Activated CD4-positive, alpha-beta memory T cell treated with anti-CD3 and anti-CD28 coated beads, Interleukin-2, amount 10 ng/mL, durations not matched to agents 7 days and 5 days (primary cell): Measurements from ENCODE around the gene SAMMSON. TPM values are rescaled to one million over a fixed set of nuclear protein-coding genes. Genes with fewer than 3 reads are reported as not detected.

Experiments used
- CTCF ChIA-PET: fragments of 350-600 bp; sonication (Branson Sonifier 250); formaldehyde crosslinking; loops from one replicate; lab custom pipeline; 2021; ENCODE audit warnings: antibody characterized with exemption, inconsistent platforms; lab: Charles Lee
- POLR2A ChIA-PET: fragments of 350-600 bp; sonication (Branson Sonifier 250); formaldehyde crosslinking; loops from one replicate; lab custom pipeline; 2021; ENCODE audit warnings: antibody characterized with exemption; lab: Charles Lee
- DNase-seq: peaks from one replicate; pipeline ENCODE4 v3.0.0-alpha.2; 2020
- H3K27ac Mint-ChIP-seq: one replicate; pipeline ENCODE4 v1.8.0; 2021; ENCODE audit warnings: mild to moderate bottlenecking, mixed read lengths
- H3K27me3 Mint-ChIP-seq: one replicate; pipeline ENCODE4 v1.8.0; 2021; ENCODE audit warnings: mixed read lengths
- H3K36me3 Mint-ChIP-seq: one replicate; pipeline ENCODE4 v1.8.0; 2021; ENCODE audit warnings: low read depth, mixed read lengths
- H3K4me1 Mint-ChIP-seq: one replicate; pipeline ENCODE4 v1.8.0; 2021; ENCODE audit warnings: mixed read lengths
- H3K4me3 Mint-ChIP-seq: one replicate; pipeline ENCODE4 v1.8.0; 2021; ENCODE audit warnings: mild to moderate bottlenecking, mixed read lengths
- H3K9me3 Mint-ChIP-seq: one replicate; pipeline ENCODE4 v1.8.0; 2021; ENCODE audit warnings: mixed read lengths
- total RNA-seq, 2 experiments: library from RNA; stranded (reverse); gene quantifications; one replicate each; pipeline ENCODE4 v1.2.3, GENCODE V29; 2021

The SAMMSON gene
- not detected for total RNA-seq

- Mint-ChIP-seq H3K9me3 (no peaks in the 10 kb centered on the region), H3K4me3 (no peak within 1 kb of the TSS), H3K4me1 (no peaks in the 10 kb centered on the region), H3K27ac (no peak within 1 kb of the TSS), H3K36me3 (no peaks in the 10 kb centered on the region), H3K27me3 (no peaks in the 10 kb centered on the region)
- ChIA-PET POLR2A (no interaction called here), CTCF (no interaction called here)
- DNase-seq: no peak
Observed at GRCh38 chr3:69999140-70000027, at the start of gene SAMMSON. Gene SAMMSON, plus strand, starts transcription at chr3:69999733.

- ChIA-PET POLR2A (no interaction called here), CTCF (no interaction called here)
- no peaks in the 10 kb centered on the region for H3K4me1 Mint-ChIP-seq
- no peak overlapping the region for H3K4me3 Mint-ChIP-seq
- no peak overlapping the region for H3K27ac Mint-ChIP-seq
- H3K9me3 Mint-ChIP-seq: no peaks in the 10 kb centered on the region
- no peaks in the 10 kb centered on the region for H3K27me3 Mint-ChIP-seq
- no peaks in the 10 kb centered on the region for H3K36me3 Mint-ChIP-seq
- no peak for DNase-seq
Observed at GRCh38 chr3:69951616-69952015, 47.9 kb upstream of the SAMMSON start.

DNA sequence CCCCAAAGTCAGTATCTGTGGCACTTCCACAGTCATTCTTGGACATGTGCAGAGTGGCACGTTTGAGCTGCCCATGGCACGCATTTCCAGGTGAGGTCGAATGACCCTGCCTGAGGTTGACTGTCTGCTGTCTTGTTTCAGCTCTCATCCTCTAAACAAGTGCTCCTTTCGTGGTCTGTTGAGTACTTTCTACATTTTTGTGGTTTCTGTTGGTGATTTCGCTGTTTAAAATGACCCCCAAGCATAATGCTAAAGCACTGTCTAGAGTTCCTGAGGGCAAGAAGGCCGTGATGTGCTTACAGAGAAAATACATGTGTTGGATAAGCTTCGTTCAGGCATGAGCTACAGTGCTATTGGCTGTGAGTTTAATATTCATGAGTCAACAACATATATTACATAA is 40.0 kb upstream of the SAMMSON start:
- no peaks in the 10 kb centered on the region for H3K27me3 Mint-ChIP-seq
- POLR2A ChIA-PET: no interaction called here
- no peaks in the 10 kb centered on the region for H3K4me1 Mint-ChIP-seq
- no peak overlapping the region for H3K4me3 Mint-ChIP-seq
- H3K27ac Mint-ChIP-seq: no peak overlapping the region
- CTCF ChIA-PET: no interaction called here
- DNase-seq: no peak
- no peaks in the 10 kb centered on the region for H3K36me3 Mint-ChIP-seq
- no peaks in the 10 kb centered on the region for H3K9me3 Mint-ChIP-seq

DNA sequence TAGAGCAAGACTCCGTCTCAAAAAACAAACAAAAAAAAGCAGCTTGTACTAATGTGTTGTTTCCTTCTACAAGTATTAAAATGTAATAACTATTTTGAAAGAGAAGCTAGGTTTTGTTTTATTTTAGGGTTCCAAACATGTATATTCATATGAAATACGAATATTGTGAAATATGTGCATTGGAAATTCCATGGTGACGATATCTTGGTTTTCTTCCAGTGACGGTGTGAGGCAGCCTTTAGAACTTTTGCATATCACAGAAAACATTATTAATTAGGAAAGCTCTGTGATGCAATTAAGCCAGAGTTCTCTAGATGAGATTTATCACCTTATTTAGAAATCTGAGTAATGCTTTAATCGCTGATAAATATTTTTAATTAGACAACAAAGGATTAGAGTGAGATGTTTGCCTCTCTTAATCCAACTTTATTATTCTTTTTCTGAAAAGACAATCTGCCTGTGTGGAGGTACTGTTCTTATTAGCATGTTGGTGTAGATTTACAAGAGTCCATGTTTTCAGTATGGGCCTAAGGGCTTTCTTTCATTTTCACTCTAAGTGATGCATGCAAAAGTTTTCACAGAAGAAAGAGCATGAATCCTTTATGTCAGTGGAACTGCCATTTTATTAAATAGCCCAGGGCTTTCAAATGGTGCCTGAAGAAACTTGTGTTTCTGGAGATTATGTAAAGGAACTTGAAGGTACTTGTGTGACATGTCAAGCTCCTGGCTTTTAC is 37.7 kb upstream of the SAMMSON start:
- no peaks in the 10 kb centered on the region for H3K9me3 Mint-ChIP-seq
- no peaks in the 10 kb centered on the region for H3K36me3 Mint-ChIP-seq
- no peaks in the 10 kb centered on the region for H3K4me1 Mint-ChIP-seq
- ChIA-PET POLR2A (no interaction called here), CTCF (no interaction called here)
- DNase-seq: no peak
- H3K4me3 Mint-ChIP-seq: no peak overlapping the region
- no peak overlapping the region for H3K27ac Mint-ChIP-seq
- no peaks in the 10 kb centered on the region for H3K27me3 Mint-ChIP-seq

DNA sequence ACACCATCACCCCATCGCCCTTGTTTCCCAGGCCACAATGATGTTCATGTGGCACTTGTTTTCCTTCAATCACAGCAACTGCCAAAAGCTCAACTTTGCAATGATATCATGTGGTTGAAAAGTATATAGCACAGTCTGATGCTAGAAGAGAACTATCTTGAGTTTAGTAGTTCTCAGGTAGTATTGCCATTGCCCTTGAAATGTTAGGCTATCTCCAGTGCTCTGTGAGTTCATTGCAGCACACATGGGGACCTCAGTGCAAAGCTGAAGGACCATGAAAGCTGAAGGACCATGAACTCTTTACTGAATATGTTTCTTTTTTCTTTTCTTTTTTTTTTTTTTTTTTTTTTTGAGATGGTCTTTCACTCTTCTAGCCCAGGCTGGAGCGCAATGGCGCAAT is 35.9 kb upstream of the SAMMSON start:
- ChIA-PET CTCF (no interaction called here), POLR2A (no interaction called here)
- Mint-ChIP-seq H3K9me3 (no peaks in the 10 kb centered on the region), H3K4me1 (no peaks in the 10 kb centered on the region), H3K27ac (no peak overlapping the region), H3K4me3 (no peak overlapping the region), H3K36me3 (no peaks in the 10 kb centered on the region), H3K27me3 (no peaks in the 10 kb centered on the region)
- no peak for DNase-seq

DNA sequence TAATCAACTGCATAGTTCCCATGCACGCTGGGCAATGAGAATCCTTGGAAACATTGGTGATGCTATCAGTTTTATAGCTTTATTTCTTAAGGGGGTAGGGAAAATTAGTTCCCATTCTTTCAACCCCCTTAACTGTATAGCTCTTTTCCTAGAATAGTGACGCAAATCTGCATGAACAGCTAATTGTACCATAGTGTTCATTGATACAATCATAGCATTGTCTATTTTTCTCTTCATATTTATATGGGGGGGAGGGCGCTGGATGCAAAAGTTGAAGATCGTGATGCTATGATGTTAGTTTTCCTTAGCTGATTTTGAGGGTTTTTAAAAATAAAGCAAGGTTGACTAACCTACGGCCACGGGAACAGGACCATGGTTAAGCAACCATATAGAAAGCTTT is 32.4 kb upstream of the SAMMSON start:
- H3K36me3 Mint-ChIP-seq: no peaks in the 10 kb centered on the region
- no peak for DNase-seq
- no peaks in the 10 kb centered on the region for H3K9me3 Mint-ChIP-seq
- POLR2A ChIA-PET: no interaction called here
- H3K4me3 Mint-ChIP-seq: no peak overlapping the region
- CTCF ChIA-PET: no interaction called here
- H3K27me3 Mint-ChIP-seq: no peaks in the 10 kb centered on the region
- no peaks in the 10 kb centered on the region for H3K4me1 Mint-ChIP-seq
- H3K27ac Mint-ChIP-seq: no peak overlapping the region

DNA sequence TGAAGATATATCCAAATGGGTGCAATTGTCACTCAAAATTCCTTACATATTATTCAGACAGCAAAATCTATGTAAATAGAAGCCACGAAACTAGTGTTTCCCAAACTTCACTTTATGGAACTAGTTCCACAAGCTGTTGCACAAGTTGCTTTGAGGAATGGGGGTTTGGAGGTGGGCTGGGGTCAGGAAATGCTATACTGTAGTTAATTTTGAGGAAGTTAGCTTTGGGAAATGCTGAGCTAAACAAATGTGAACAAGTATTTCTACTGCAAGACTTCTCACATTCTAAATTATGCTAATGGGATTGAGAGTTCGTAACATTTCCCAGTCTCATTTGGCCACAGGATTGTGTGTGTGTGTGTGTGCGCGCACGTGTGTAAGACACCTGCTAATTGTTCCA is 28.7 kb upstream of the SAMMSON start:
- no peaks in the 10 kb centered on the region for H3K4me1 Mint-ChIP-seq
- H3K36me3 Mint-ChIP-seq: no peaks in the 10 kb centered on the region
- H3K27me3 Mint-ChIP-seq: no peaks in the 10 kb centered on the region
- no peaks in the 10 kb centered on the region for H3K9me3 Mint-ChIP-seq
- POLR2A ChIA-PET: no interaction called here
- CTCF ChIA-PET: no interaction called here
- H3K4me3 Mint-ChIP-seq: no peak overlapping the region
- DNase-seq: no peak
- no peak overlapping the region for H3K27ac Mint-ChIP-seq

DNA sequence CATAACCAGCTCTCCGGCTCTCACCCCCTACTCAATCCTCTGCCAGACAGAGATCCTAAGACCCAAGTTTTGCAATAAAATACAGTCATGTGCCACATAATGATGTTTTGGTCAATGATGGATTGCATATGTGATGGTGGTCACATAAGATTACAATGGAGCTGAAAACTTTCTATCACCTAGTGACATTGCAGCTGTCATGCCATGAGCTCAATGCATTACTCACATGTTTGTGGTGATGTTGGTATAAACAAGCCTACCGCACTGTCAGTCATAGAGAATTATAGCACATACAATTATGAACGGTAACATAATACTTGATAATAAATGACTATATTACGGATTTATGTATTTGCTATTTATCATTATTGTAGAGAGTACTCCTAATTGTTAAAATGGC is 26.9 kb upstream of the SAMMSON start:
- Mint-ChIP-seq H3K27me3 (no peaks in the 10 kb centered on the region), H3K4me3 (no peak overlapping the region), H3K9me3 (peaks cover 7% of the 10 kb centered on the region), H3K4me1 (no peaks in the 10 kb centered on the region), H3K27ac (no peak overlapping the region), H3K36me3 (no peaks in the 10 kb centered on the region)
- DNase-seq: no peak
- ChIA-PET CTCF (no interaction called here), POLR2A (no interaction called here)

DNA sequence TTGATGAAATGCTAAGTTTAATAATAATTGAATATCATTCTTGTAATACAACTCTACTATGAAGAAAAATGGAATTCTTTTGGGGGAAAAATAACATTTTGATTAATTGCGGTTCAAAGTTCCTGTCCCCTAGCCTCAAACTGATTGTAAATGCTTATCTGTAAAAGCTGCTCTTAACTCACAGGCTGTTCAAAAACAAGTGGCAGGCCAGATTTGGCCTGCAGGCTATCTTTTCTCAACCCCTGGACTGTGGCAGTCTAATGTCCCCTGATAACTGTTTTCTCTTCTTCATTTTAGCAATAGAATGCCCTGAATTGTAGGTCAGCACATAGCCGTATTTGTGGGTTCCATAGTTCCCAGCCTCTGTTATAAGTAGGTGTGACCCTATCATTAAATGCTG is 23.5 kb upstream of the SAMMSON start:
- no peak for DNase-seq

DNA sequence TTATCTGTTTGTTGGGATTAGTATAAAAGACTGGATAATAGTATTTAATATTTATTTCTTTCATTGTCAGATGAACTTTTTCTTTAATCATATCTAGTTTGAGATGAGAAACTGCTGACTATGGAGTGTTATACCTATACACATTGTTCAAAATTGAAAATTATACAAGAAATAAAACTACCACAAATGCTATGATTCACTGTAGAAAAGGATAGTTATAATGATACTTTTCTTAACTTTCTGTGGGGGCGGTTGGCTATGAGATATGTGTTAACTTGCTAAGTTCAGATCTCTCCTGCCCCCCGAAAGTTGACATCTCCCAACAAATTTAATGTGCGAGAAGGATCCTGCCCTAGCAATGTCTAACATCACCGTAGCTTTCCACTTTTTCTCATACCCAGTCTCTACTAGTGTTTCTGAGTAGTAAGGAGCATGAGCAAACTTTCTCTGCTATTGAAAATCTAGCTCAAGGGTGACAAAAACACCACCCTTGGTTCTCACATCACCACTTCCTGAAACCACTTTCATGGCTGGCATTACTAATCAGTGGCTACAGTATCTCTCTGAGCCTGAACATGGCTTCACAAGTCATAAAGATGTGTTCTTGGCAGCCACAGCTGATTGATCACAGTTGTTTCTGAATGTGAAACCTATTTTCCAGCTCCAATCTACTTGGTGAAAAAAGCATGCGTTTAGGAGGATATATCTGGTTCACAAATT is 15.8 kb upstream of the SAMMSON start:
- H3K27me3 Mint-ChIP-seq: no peaks in the 10 kb centered on the region
- no peaks in the 10 kb centered on the region for H3K4me1 Mint-ChIP-seq
- DNase-seq: no peak
- POLR2A ChIA-PET: no interaction called here
- H3K36me3 Mint-ChIP-seq: no peaks in the 10 kb centered on the region
- H3K27ac Mint-ChIP-seq: no peak overlapping the region
- H3K4me3 Mint-ChIP-seq: no peak overlapping the region
- H3K9me3 Mint-ChIP-seq: peaks cover 3% of the 10 kb centered on the region
- CTCF ChIA-PET: no interaction called here

More for the DNA sequence above, 23.5 kb upstream of the SAMMSON start:
- peaks cover 10% of the 10 kb centered on the region for H3K9me3 Mint-ChIP-seq
- H3K27me3 Mint-ChIP-seq: no peaks in the 10 kb centered on the region
- no peak overlapping the region for H3K4me3 Mint-ChIP-seq
- CTCF ChIA-PET: no interaction called here
- no peaks in the 10 kb centered on the region for H3K36me3 Mint-ChIP-seq
- no peak overlapping the region for H3K27ac Mint-ChIP-seq
- H3K4me1 Mint-ChIP-seq: no peaks in the 10 kb centered on the region
- POLR2A ChIA-PET: no interaction called here

DNA sequence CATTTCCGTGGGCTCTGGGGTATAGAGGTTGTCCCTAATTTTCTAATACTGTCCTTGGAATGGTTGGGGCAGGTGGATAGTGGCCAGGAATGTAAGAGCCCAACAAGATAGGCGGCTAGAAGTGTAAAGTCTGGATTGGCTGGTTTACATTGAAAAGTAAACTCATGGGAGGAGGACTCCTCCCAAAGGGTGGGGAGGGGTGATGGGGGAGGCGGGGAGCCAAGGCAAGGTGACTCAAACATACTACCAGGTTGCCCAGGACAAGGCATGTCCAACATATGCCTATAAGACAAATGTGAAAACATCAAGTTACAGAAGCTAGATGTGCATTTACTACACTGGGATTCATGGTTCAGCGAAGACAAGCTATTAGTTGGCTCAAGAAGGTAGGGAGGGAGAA is 14.3 kb upstream of the SAMMSON start:
- peaks cover 3% of the 10 kb centered on the region for H3K9me3 Mint-ChIP-seq
- no peaks in the 10 kb centered on the region for H3K27me3 Mint-ChIP-seq
- POLR2A ChIA-PET: no interaction called here
- no peak overlapping the region for H3K27ac Mint-ChIP-seq
- H3K4me3 Mint-ChIP-seq: no peak overlapping the region
- H3K36me3 Mint-ChIP-seq: no peaks in the 10 kb centered on the region
- CTCF ChIA-PET: no interaction called here
- H3K4me1 Mint-ChIP-seq: no peaks in the 10 kb centered on the region
- no peak for DNase-seq

DNA sequence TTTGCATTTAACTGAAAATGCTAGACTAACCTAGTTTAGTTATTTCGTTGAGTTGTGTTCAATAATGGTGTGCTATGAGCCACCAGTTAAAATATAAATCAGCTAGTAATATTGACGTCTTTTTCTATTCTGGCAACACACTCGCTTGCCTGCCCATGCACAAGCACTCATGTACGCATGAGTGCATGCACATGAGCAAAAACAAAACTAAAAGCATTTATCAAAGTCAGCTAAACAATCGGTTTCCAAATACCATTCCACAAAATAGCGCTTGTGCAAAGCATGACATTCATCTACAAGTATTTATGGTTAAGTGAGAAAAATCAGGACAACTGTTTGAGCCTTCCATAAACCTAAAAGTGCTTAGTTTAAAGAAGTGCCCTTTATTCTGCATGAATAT is 13.1 kb upstream of the SAMMSON start:
- Mint-ChIP-seq H3K9me3 (no peaks in the 10 kb centered on the region), H3K27ac (no peak overlapping the region), H3K27me3 (no peaks in the 10 kb centered on the region), H3K4me3 (no peak overlapping the region), H3K36me3 (no peaks in the 10 kb centered on the region), H3K4me1 (no peaks in the 10 kb centered on the region)
- POLR2A ChIA-PET: no interaction called here
- no peak for DNase-seq
- CTCF ChIA-PET: no interaction called here

DNA sequence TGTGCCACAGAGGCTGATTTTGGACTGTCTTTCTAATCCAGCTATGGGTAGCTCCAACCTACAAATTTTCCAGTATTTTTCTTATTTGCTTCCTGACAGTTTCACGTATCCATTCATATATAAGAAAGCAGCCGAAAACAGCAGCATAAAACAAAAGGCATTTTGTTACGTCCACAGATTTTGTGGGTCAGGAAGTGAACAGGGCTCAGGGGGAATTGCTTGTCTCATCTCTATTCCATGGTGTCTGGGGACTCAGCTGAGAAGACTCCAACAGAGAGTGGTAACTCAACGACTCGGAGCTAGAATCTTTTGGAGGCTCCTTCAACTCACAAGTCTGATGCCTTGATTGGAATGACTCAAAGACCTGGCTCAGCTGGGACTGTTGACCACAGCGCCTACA is 11.7 kb upstream of the SAMMSON start:
- Mint-ChIP-seq H3K27ac (no peak overlapping the region), H3K36me3 (no peaks in the 10 kb centered on the region), H3K4me1 (no peaks in the 10 kb centered on the region), H3K27me3 (no peaks in the 10 kb centered on the region), H3K4me3 (no peak overlapping the region), H3K9me3 (no peaks in the 10 kb centered on the region)
- ChIA-PET POLR2A (no interaction called here), CTCF (no interaction called here)
- DNase-seq: no peak
